ENCODE data around the gene RHBDL2. TPM values are rescaled to one million over a fixed set of nuclear protein-coding genes. Genes with fewer than 3 reads are reported as not detected.

RHBDL2 gene, protein sequence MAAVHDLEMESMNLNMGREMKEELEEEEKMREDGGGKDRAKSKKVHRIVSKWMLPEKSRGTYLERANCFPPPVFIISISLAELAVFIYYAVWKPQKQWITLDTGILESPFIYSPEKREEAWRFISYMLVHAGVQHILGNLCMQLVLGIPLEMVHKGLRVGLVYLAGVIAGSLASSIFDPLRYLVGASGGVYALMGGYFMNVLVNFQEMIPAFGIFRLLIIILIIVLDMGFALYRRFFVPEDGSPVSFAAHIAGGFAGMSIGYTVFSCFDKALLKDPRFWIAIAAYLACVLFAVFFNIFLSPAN
- total RNA-seq (2022; extraction: Qiagen RNA extraction; ENCODE audit: low read depth) = 1.8 to 2.7 TPM (median 2.2 TPM) in 5 replicates

DNA sequence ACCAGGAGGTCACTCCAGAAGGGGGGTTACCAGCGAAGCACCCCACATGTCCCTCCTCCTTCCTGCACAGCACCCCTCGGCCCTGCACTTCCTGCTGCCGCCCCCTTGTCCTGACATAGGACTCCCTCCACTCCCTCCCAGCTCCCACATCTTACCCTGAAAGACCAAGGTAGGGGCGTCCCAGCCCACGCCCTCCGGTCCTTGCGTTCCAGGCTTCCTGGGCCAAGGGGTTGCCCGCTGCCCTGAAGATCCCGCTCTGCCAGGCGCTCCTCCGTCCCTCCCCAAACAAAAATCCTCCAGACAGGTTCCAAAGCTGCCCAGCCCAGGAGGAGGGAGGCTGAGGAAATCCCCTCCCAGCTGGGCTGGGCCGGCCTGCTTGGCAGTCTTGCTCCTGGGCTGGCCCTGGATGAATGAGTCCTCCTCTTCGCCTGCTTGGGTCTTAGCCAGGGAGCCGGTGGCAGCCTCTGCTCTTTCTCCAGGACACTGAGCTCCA, at the start of gene RHBDL2:
TSS of gene RHBDL2 (minus strand) at position 304 of the 493 bp plus-strand sequence. CDS start 22,618 bp downstream, outside the sequence.

DNA sequence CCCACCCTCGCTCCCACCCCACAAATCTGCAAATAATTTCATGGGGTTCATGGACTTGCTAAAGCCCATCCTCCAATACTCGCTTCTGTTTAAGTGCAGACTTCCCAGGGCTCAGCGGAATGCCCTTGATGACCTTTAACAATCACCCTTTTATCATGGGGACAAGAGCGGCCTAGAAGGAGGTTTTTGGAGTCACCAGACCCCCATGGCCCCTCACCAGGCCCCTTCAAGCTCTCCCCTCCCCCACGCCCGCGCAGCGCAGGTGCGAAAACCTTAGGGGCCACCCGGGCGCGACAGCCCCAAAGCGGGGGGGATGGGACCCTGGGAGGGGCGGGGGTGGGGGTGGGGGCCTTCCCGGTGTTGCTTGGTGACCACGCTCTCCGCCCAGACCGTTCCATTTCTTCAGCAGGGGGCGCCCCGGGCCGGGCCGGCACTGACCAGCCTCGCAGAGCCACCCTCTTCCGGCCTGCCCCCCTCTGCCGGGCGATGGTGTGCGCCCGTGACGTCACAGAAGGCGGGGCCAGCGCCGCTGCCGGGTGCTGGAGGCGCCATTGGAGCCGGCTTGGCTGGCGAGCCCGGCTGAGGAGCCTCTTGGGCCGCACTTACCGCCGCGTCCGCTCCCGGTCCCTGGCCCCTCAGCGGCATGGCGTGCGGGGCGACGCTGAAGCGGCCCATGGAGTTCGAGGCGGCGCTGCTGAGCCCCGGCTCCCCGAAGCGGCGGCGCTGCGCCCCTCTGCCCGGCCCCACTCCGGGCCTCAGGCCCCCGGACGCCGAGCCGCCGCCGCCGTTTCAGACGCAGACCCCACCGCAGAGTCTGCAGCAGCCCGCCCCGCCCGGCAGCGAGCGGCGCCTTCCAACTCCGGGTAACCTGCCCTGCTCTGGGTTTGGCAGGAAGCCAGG, 49.4 kb upstream of the RHBDL2 start, which contains the start of gene AKIRIN1:
TSS of gene AKIRIN1 (plus strand) at position 539 of the 900 bp plus-strand sequence. CDS start at position 644, 105 bp downstream.

DNA sequence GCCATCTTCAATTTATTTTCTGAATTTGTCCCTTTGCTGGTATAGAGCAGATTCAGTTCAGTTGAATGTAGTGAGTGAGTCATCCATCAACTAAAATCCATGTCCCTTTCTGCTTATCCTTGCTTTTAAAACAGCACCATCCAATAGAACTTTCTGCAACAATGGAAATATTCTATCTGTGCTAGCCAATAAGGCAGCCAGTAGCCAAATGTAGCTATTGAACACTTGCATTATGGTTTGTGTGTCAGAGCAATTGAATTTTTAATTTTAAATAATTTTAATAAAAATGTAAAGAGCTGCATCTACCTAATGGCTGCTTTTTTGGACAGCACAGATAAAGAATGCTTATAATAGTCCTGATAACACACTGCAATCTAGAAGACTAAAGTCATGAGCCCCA, 60.1 kb downstream of the RHBDL2 start, which contains the start of gene GJA9:
TSS of gene GJA9 (minus strand) at position 101 of the 400 bp plus-strand sequence. CDS start 5,489 bp downstream, outside the sequence.

DNA sequence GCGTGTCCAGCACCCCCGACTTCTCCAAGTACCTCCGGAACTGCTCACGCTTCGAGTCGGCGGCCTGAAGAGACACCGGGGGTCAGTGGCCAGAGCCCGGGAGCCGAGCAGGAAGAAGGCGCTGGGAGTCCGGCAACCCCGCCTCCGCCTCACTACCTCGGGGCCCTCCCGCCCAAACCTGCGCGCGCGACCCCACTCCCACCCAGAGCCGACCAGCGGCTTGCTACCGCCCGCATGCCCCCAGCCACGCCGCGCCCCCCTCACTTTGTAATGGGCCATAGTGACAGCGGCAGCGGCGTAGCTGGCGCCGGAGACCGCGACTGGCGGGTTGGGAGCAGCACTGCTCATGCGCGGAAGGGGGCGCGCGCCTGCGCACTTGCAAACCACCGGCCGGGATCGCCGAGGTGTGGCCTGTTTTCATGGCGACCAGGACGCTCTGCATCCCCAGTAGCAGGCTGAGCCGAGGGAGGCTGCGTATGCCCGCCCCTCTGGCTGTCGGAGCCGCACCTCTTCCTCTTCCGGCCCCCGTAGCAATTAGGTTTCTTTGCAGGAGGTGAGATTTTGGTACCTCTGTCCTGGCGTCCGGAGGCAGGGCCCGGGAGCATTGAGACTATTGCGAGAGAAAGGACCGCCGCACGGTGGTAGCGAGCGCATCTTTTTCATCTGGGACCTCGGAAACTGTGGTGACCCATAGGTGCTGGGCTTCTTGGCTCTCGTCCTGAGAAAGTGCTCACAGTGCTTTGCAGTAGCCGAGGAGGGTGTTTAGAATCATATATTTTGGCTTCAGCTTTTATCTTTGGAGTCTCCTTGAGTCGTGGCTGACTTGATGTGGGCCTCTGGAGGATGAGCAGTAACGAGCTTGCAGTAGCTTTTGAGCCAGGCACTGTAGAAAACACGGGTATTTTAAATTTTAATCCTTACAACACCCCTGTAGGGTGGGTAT, 68.3 kb downstream of the RHBDL2 start, which contains the start of gene MYCBP:
TSS of gene MYCBP (minus strand) at position 322 of the 943 bp plus-strand sequence. CDS start at position 279, 43 bp downstream.

DNA sequence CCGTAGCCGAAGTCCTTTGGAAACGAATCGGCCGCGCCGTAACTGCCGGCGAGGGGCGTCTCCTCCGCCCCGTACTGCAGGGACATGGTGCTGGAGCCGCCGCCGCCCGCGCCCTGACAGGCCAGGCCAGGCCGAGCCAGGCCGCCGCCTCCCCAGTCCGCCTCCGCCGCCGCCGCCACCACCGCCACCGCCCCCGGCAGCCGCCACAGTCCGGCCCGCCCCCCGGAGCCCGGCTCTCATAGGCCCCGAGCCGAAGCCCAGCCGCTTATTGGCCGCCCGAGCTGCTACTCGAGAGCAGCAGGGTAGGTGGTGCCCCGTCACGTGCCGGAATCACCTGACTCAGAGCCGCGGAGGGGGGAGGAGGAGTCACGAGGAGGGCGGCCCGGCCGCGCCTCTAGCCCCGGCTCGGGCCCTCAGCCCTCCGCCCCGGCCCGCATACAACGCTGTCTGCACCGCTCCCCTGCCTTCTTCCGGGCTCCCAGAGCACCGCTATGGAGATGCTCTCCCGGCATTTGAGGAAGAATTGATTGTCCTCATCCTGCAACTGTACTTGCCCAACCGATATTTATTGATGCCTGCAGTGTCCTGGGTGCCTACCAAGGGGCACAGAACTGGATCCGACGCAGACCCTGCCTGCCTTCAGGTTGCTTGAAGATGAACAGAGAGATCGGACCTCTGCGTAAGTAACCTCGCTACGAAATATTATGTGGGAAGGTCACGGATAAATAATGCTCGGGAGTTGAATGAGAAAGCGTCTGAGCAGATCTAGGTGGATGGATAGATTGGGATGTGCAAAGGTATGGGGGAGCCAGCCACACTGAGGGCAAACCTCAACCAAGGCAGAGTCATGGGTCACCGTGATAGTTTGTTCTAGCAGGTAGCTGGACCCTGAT, 81.8 kb downstream of the RHBDL2 start, which contains the start of gene RRAGC:
TSS of gene RRAGC (minus strand) at position 212 of the 893 bp plus-strand sequence. CDS start at position 86, 126 bp downstream.

Other genes with a start within 250 kb of the RHBDL2 start
- 24.9 to 29.5 TPM (median 28.6 TPM) in 5 replicates for gene RRAGC, start 82.1 kb downstream of the RHBDL2 start, total RNA-seq (2022; extraction: Qiagen RNA extraction; ENCODE audit: low read depth)
- 15.9 to 25.9 TPM (median 20.9 TPM) in 5 replicates for gene MYCBP, start 68.5 kb downstream of the RHBDL2 start, total RNA-seq (2022; extraction: Qiagen RNA extraction; ENCODE audit: low read depth)
- gene GJA9, start 60.2 kb downstream of the RHBDL2 start, total RNA-seq (2022; extraction: Qiagen RNA extraction; ENCODE audit: low read depth) = 0.05 to 0.09 TPM (median 0.08 TPM) in 3 of 5 replicates, not detected in the others
- gene AKIRIN1, start 49.4 kb upstream of the RHBDL2 start, total RNA-seq (2022; extraction: Qiagen RNA extraction; ENCODE audit: low read depth) = 41.5 to 48.9 TPM (median 44.0 TPM) in 5 replicates
- 391 to 529 TPM (median 406 TPM) in 5 replicates for gene NDUFS5, start 84.5 kb upstream of the RHBDL2 start, total RNA-seq (2022; extraction: Qiagen RNA extraction; ENCODE audit: low read depth)

Data from A549 treated with DMSO at 1 μM for 4 hours (cell line).